ENCODE data around the gene DCTN3. TPM values are rescaled to one million over a fixed set of nuclear protein-coding genes. Genes with fewer than 3 reads are reported as not detected.

The DCTN3 gene
- total and polyA plus RNA-seq, 2 donors (not counting 1 experiment from before 2014, with no cell fraction given) = 106 to 157 TPM

DNA sequence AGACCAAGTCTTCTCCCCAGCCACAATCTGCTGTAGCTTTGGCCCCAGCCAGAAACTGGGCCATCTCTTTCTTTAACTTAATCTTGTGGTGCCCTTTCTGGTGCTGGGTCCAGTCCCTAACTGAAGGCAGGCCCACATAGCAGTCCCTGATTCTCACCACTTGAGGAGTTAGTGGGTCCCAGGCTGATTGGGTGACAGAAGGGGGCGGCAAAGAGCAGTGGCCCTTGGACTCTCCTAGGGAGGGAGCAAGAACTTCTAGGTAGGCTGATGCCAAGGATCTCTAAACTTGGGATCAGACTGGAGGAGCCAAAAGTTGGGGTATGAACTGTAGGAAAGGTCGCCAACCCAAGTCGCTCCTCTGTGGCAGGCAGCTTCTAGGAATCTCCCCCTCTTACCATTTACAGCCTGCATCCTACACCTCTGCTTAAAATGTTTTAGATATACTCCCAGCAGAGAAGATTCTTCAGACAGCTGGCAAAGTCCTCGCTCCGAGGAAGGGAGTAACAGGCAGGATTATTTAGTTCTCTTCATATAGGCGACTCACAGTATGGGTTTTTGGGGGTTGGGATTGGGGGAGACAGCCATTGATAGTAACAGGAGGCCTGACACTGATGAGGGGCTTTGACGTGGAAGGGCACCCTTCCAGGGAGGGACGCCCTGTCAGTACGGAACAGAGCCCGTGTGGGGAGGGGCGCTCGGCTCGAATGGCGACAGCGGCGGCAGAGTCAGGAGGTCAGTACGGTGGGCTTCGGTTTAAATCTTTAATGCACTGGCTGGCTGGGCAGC lies 44.2 kb upstream of the DCTN3 start:
- peak overlapping the region; percentile 89 for H3K4me2 ChIP-seq (ENCODE audit: extremely low read depth, insufficient read depth, low read length)
- H3K4me1 ChIP-seq (ENCODE audit: control insufficient read depth, extremely low read depth, insufficient read depth, low read length) = peaks cover 9% of the 10 kb centered on the region
- TF ChIP-seq, protein P1, sequence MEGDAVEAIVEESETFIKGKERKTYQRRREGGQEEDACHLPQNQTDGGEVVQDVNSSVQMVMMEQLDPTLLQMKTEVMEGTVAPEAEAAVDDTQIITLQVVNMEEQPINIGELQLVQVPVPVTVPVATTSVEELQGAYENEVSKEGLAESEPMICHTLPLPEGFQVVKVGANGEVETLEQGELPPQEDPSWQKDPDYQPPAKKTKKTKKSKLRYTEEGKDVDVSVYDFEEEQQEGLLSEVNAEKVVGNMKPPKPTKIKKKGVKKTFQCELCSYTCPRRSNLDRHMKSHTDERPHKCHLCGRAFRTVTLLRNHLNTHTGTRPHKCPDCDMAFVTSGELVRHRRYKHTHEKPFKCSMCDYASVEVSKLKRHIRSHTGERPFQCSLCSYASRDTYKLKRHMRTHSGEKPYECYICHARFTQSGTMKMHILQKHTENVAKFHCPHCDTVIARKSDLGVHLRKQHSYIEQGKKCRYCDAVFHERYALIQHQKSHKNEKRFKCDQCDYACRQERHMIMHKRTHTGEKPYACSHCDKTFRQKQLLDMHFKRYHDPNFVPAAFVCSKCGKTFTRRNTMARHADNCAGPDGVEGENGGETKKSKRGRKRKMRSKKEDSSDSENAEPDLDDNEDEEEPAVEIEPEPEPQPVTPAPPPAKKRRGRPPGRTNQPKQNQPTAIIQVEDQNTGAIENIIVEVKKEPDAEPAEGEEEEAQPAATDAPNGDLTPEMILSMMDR (conservative IDR thresholded peaks at IDR 0.05 in 1 of 2, IDR thresholded peaks at IDR 0.05 in 1 of 2; ENCODE audit: low read depth in 1 of 2, low read length in 2 of 2) = peak; percentile 92 to 97
- no peak for TF ChIP-seq EZH2 (IDR thresholded peaks at IDR 0.05; ENCODE audit: low read length, missing control alignments)
- H3K9ac ChIP-seq (ENCODE audit: insufficient read depth, low read length) = peak overlapping the region; percentile 33
- H3K79me2 ChIP-seq (ENCODE audit: control insufficient read depth, insufficient read depth, low read length) = peaks cover 17% of the 10 kb centered on the region
- peak; percentile 53 to 69 for DNase-seq (ENCODE audit: low read depth in 2 of 2)
- H3K27me3 ChIP-seq (ENCODE audit: control insufficient read depth, insufficient read depth, low read length) = no peaks in the 10 kb centered on the region
- no peaks in the 10 kb centered on the region for H3K9me3 ChIP-seq (ENCODE audit: control insufficient read depth, insufficient read depth, low read depth, low read length)
- H3K4me3 ChIP-seq (replicated peaks in 1 of 4; ENCODE audit: control extremely low read depth in 1 of 4, insufficient read depth in 1 of 4, low read depth in 3 of 4, low read length in 4 of 4) = peak overlapping the region; percentile 51 to 64 (median 64)
- no peaks in the 10 kb centered on the region for H4K20me1 ChIP-seq (ENCODE audit: control insufficient read depth, extremely low read depth, insufficient read depth, low read length)
- H3K27ac ChIP-seq (ENCODE audit: insufficient read depth, low read length) = peak overlapping the region; percentile 38
- H2AFZ ChIP-seq (ENCODE audit: low read length) = peak overlapping the region; percentile 64
- H3K36me3 ChIP-seq (ENCODE audit: control insufficient read depth, insufficient read depth, low read length) = peaks cover 3% of the 10 kb centered on the region

DNA sequence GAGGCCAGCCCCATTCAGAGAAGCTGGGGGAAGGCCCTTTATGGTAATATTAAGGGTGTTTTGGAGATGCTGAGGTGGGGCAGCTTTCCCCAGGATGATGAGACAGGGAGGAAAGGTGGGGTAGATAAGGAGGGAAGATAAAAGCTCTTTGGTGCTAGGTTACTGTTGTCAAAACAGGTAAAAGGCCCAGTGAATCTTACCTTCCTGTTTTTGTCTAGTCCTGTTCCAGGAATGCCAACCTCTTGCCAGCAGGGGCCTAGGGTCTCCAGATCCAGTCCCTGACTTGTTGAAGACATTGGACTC lies 43.0 kb upstream of the DCTN3 start:
- peaks cover 17% of the 10 kb centered on the region for H3K79me2 ChIP-seq (ENCODE audit: control insufficient read depth, insufficient read depth, low read length)
- TF ChIP-seq EZH2 (IDR thresholded peaks at IDR 0.05; ENCODE audit: low read length, missing control alignments) = no peak
- TF ChIP-seq, protein P1 (conservative IDR thresholded peaks at IDR 0.05 in 1 of 2, IDR thresholded peaks at IDR 0.05 in 1 of 2; ENCODE audit: low read depth in 1 of 2, low read length in 2 of 2) = no peak
- H3K27ac ChIP-seq (ENCODE audit: insufficient read depth, low read length) = no peak overlapping the region
- H3K4me2 ChIP-seq (ENCODE audit: extremely low read depth, insufficient read depth, low read length) = no peak overlapping the region
- H3K27me3 ChIP-seq (ENCODE audit: control insufficient read depth, insufficient read depth, low read length) = no peaks in the 10 kb centered on the region
- no peak for DNase-seq (ENCODE audit: low read depth in 2 of 2)
- peaks cover 9% of the 10 kb centered on the region for H3K4me1 ChIP-seq (ENCODE audit: control insufficient read depth, extremely low read depth, insufficient read depth, low read length)
- H3K9me3 ChIP-seq (ENCODE audit: control insufficient read depth, insufficient read depth, low read depth, low read length) = no peaks in the 10 kb centered on the region
- H3K9ac ChIP-seq (ENCODE audit: insufficient read depth, low read length) = no peak overlapping the region
- no peak overlapping the region for H2AFZ ChIP-seq (ENCODE audit: low read length)
- no peaks in the 10 kb centered on the region for H4K20me1 ChIP-seq (ENCODE audit: control insufficient read depth, extremely low read depth, insufficient read depth, low read length)
- H3K36me3 ChIP-seq (ENCODE audit: control insufficient read depth, insufficient read depth, low read length) = peaks cover 3% of the 10 kb centered on the region
- H3K4me3 ChIP-seq (replicated peaks in 1 of 4; ENCODE audit: control extremely low read depth in 1 of 4, insufficient read depth in 1 of 4, low read depth in 3 of 4, low read length in 4 of 4) = no peak overlapping the region

DNA sequence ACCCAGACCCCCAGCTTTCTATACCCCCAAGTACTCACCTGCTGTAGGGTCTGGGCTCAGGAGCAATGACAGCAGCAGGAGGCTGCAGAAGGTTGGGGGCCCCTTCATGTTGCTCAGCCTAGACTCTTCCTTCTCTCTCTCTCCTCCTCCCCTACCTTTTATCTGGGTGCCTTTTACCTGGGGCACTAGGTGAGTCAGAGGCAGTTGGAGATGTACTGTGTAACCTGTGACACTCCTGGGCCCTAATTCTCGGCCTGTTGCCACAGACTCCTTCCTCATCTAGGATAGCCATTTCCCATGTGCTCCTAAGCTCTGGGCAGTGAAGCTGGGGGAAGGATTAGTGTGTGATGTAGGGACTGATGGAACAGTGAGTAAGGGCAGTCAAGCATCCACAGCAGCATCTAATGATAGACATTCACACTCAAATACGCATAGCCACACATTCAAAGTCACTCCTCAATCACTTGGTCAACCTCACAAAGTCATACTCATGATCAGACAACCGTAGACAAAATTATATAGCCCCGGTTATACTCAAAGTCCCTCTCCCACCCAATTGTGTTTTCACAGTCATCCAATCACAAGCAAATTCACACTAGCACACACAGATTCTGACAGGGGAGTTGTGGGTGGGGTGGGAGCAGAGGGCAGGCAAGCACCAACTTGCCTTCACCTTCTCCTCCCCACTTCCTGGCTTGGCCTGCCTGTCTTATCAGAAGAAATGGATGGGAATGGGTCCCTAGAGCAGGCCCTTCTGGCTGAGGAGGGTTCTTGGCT lies 42.4 kb upstream of the DCTN3 start, which contains the start of gene CCL27:
Gene CCL27, minus strand, starts transcription at position 132 of the 777 bp plus-strand sequence. Its CDS starts 24 bp downstream, at position 108.
- no peak for DNase-seq (ENCODE audit: low read depth in 2 of 2)
- Histone ChIP-seq H2AFZ (ENCODE audit: low read length) (no peak within 1 kb of the TSS), H4K20me1 (ENCODE audit: control insufficient read depth, extremely low read depth, insufficient read depth, low read length) (no peaks in the 10 kb centered on the region), H3K79me2 (ENCODE audit: control insufficient read depth, insufficient read depth, low read length) (peaks cover 13% of the 10 kb centered on the region), H3K36me3 (ENCODE audit: control insufficient read depth, insufficient read depth, low read length) (peaks cover 1% of the 10 kb centered on the region), H3K4me2 (ENCODE audit: extremely low read depth, insufficient read depth, low read length) (no peak within 1 kb of the TSS), H3K9ac (ENCODE audit: insufficient read depth, low read length) (no peak within 1 kb of the TSS), H3K27me3 (ENCODE audit: control insufficient read depth, insufficient read depth, low read length) (no peaks in the 10 kb centered on the region), H3K27ac (ENCODE audit: insufficient read depth, low read length) (no peak within 1 kb of the TSS), H3K9me3 (ENCODE audit: control insufficient read depth, insufficient read depth, low read depth, low read length) (no peaks in the 10 kb centered on the region), H3K4me1 (ENCODE audit: control insufficient read depth, extremely low read depth, insufficient read depth, low read length) (peaks cover 9% of the 10 kb centered on the region), H3K4me3 (replicated peaks in 1 of 4; ENCODE audit: control extremely low read depth in 1 of 4, insufficient read depth in 1 of 4, low read depth in 3 of 4, low read length in 4 of 4) (no peak within 1 kb of the TSS)
- TF ChIP-seq, protein P1 (conservative IDR thresholded peaks at IDR 0.05 in 1 of 2, IDR thresholded peaks at IDR 0.05 in 1 of 2; ENCODE audit: low read depth in 1 of 2, low read length in 2 of 2) = no peak
- TF ChIP-seq EZH2 (IDR thresholded peaks at IDR 0.05; ENCODE audit: low read length, missing control alignments) = no peak

Data from fibroblast of lung (primary cell).